Hepatocyte (in vitro differentiated cells): Measurements from ENCODE around the gene CXorf66. TPM values are rescaled to one million over a fixed set of nuclear protein-coding genes. Genes with fewer than 3 reads are reported as not detected.

Experiments used
- DNase-seq: peaks from one replicate; pipeline ENCODE4 v3.0.0-alpha.2; 2016; ENCODE audit warnings: low spot score
- H2AFZ ChIP-seq: fragments of 200-600 bp; sonication (generic); 2 replicates; pipeline ENCODE4 v1.6.0; 2016; ENCODE audit warnings: antibody characterized with exemption, mild to moderate bottlenecking
- H3K27ac ChIP-seq: fragments of 200-600 bp; sonication (generic); 2 replicates; pipeline ENCODE4 v1.5.1; 2016; ENCODE audit warnings: mild to moderate bottlenecking
- H3K27me3 ChIP-seq: fragments of 200-600 bp; sonication (generic); 2 replicates; pipeline ENCODE4 v1.6.1; 2016
- H3K36me3 ChIP-seq: fragments of 200-600 bp; sonication (generic); replicated peaks from 2 replicates; pipeline ENCODE4 v1.5.1; 2016; ENCODE audit warnings: low read depth; ENCODE audit not compliant: insufficient read depth
- H3K4me1 ChIP-seq: fragments of 200-600 bp; sonication (generic); 2 replicates; pipeline ENCODE4 v1.5.1; 2016; ENCODE audit warnings: mild to moderate bottlenecking, moderate library complexity; ENCODE audit not compliant: insufficient read depth
- H3K4me2 ChIP-seq: fragments of 200-600 bp; sonication (generic); 2 replicates; pipeline ENCODE4 v1.6.0; 2016
- H3K4me3 ChIP-seq: fragments of 200-600 bp; sonication (generic); 2 replicates; pipeline ENCODE4 v1.5.1; 2016; ENCODE audit warnings: mild to moderate bottlenecking
- H3K79me2 ChIP-seq: fragments of 200-600 bp; sonication (generic); 2 replicates; pipeline ENCODE4 v1.6.0; 2017; ENCODE audit warnings: mild to moderate bottlenecking
- H3K9me2 ChIP-seq: fragments of 200-600 bp; sonication (generic); replicated peaks from 2 replicates; pipeline ENCODE4 v1.6.0; 2017; ENCODE audit warnings: mild to moderate bottlenecking; ENCODE audit not compliant: insufficient read depth
- H3K9me3 ChIP-seq: fragments of 200-600 bp; sonication (generic); 2 replicates; pipeline ENCODE4 v1.5.1; 2016; ENCODE audit warnings: low read depth, mild to moderate bottlenecking
- H4K20me1 ChIP-seq: fragments of 200-600 bp; sonication (generic); 2 replicates; pipeline ENCODE4 v1.6.0; 2016; ENCODE audit warnings: mild to moderate bottlenecking; ENCODE audit not compliant: insufficient read depth, poor library complexity, severe bottlenecking
- CTCF ChIP-seq: fragments of 200-600 bp; sonication (generic); IDR thresholded peaks from 2 replicates; pipeline ENCODE4 v1.5.1; 2016; ENCODE audit warnings: antibody characterized with exemption, mild to moderate bottlenecking; ENCODE audit not compliant: poor library complexity
- EZH2 ChIP-seq: fragments of 200-600 bp; sonication (generic); IDR thresholded peaks from 2 replicates; pipeline ENCODE4 v1.6.1; 2016; ENCODE audit warnings: antibody characterized with exemption, mild to moderate bottlenecking, borderline replicate concordance
- EZH2phosphoT487 ChIP-seq: fragments of 200-600 bp; sonication (generic); IDR thresholded peaks from one replicate; pipeline ENCODE4 v1.6.1; 2018; ENCODE audit warnings: antibody characterized with exemption, mild to moderate bottlenecking, low read depth, moderate library complexity; ENCODE audit not compliant: unreplicated experiment, severe bottlenecking
- WGBS: methylation state at CpG from one replicate; pipeline ENCODE4 v1.1.6; 2016; ENCODE audit warnings: low lambda C conversion rate; ENCODE audit errors: missing lambda C conversion rate; 5-methylcytosine and 5-hydroxymethylcytosine counted together
- polyA plus RNA-seq: library from polyadenylated mRNA; unstranded; fragments of >200 nt; fragmentation: Nextera tagmentation; extraction: Ambion mirVana; gene quantifications from 2 replicates; pipeline ENCODE4 v1.2.1, GENCODE V29; 2016
- total RNA-seq: library from RNA; depleted of rRNA; stranded (reverse); fragments of >200 nt; gene quantifications from 2 replicates; pipeline ENCODE4 v1.2.3, GENCODE V29; 2014

CXorf66 gene
- total and polyA plus RNA-seq, 2 experiments from 2014 or later, result not detected

GRCh38 chrX:139930916-139931645 lies 34.2 kb downstream of the CXorf66 start:
- WGBS, result 48% methylated on average over 27 of the region's 27 CpGs
- peak; percentile 26 for DNase-seq
- Histone ChIP-seq H3K27me3 (no peaks in the 10 kb centered on the region), H3K9me2 (no peaks in the 10 kb centered on the region), H3K27ac (peak overlapping the region; percentile 99), H3K36me3 (no peaks in the 10 kb centered on the region), H3K4me3 (peak overlapping the region; percentile 70), H3K9me3 (no peaks in the 10 kb centered on the region), H4K20me1 (peaks cover 15% of the 10 kb centered on the region), H3K4me2 (peak overlapping the region; percentile 83), H3K79me2 (peaks cover 54% of the 10 kb centered on the region), H3K4me1 (no peaks in the 10 kb centered on the region), H2AFZ (no peak overlapping the region)
- no peak for TF ChIP-seq CTCF
- no peak for TF ChIP-seq EZH2phosphoT487

GRCh38 chrX:139930401-139930800 lies 34.9 kb downstream of the CXorf66 start:
- TF ChIP-seq CTCF, result no peak
- TF ChIP-seq EZH2, result no peak
- TF ChIP-seq EZH2phosphoT487, result no peak
- no peaks in the 10 kb centered on the region for H3K4me1 ChIP-seq
- H3K9me2 ChIP-seq, result no peaks in the 10 kb centered on the region
- H3K4me3 ChIP-seq, result peak overlapping the region; percentile 70
- H3K4me2 ChIP-seq, result peak overlapping the region; percentile 83
- peaks cover 15% of the 10 kb centered on the region for H4K20me1 ChIP-seq
- peaks cover 61% of the 10 kb centered on the region for H3K79me2 ChIP-seq
- H3K27ac ChIP-seq, result no peak overlapping the region
- no peak overlapping the region for H2AFZ ChIP-seq
- no peaks in the 10 kb centered on the region for H3K9me3 ChIP-seq
- H3K36me3 ChIP-seq, result no peaks in the 10 kb centered on the region
- H3K27me3 ChIP-seq, result no peaks in the 10 kb centered on the region
- DNase-seq, result no peak
- WGBS, result 54% methylated on average over 4 of the region's 4 CpGs

DNA sequence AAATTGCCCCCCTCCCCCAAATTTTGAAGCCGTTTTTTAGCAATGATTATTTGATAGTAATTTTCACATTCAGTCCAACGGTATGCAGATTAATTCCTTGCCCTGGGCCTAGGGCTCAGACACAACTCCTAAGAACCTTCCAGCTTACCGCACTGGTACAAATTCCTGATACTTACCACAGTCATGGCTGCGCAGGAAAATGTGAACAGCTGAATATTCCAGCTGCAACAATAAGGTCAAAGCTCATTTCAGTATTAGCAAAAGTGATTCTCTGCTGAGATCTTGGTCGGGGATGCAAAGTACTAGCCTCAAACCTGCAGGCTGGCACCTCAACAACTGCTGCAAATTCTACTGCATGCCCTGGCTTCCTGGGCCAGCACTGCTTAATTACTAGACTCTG lies 35.4 kb downstream of the CXorf66 start:
- Histone ChIP-seq H3K4me1 (no peaks in the 10 kb centered on the region), H3K27me3 (no peaks in the 10 kb centered on the region), H3K4me3 (no peak overlapping the region), H3K9me3 (no peaks in the 10 kb centered on the region), H3K36me3 (no peaks in the 10 kb centered on the region), H2AFZ (no peak overlapping the region), H3K27ac (no peak overlapping the region), H3K9me2 (no peaks in the 10 kb centered on the region), H3K79me2 (peaks cover 62% of the 10 kb centered on the region), H4K20me1 (peaks cover 15% of the 10 kb centered on the region), H3K4me2 (peak overlapping the region; percentile 83)
- DNase-seq, result no peak
- 59% methylated on average over 5 of the region's 5 CpGs for WGBS
- TF ChIP-seq EZH2phosphoT487 (no peak), CTCF (no peak), EZH2 (no peak)
